ENCODE results near the gene KCNAB1.

Gene KCNAB1

GRCh38 chr3:156548902-156549301 lies 428.5 kb downstream of the KCNAB1 start:
- no peaks in the 10 kb centered on the region for H3F3A ChIP-seq (ENCODE audit: low read depth)
- no peak overlapping the region for H3K9ac ChIP-seq (ENCODE audit: low read depth, low read length, poor library complexity, severe bottlenecking)
- H3K36me3 ChIP-seq (ENCODE audit: insufficient read depth, low read length) = peaks cover 47% of the 10 kb centered on the region
- no peaks in the 10 kb centered on the region for H3K27me3 ChIP-seq (ENCODE audit: insufficient read depth, low read length, poor library complexity, severe bottlenecking)
- H3K4me2 ChIP-seq (ENCODE audit: low read depth, low read length, poor library complexity, severe bottlenecking) = peak overlapping the region; percentile 93
- no peak overlapping the region for H2AFZ ChIP-seq (ENCODE audit: low read length)
- no peaks in the 10 kb centered on the region for H3K9me2 ChIP-seq (replicated peaks; ENCODE audit: low read depth, low read length)
- H3K4me1 ChIP-seq (ENCODE audit: insufficient read depth, low read length, poor library complexity, severe bottlenecking) = peaks cover 71% of the 10 kb centered on the region
- H4K20me1 ChIP-seq (ENCODE audit: insufficient read depth, low read length, poor library complexity, severe bottlenecking) = peaks cover 70% of the 10 kb centered on the region
- peak overlapping the region; percentile 28 for H3K4me3 ChIP-seq (ENCODE audit: low read length, poor library complexity, severe bottlenecking)
- peaks cover 100% of the 10 kb centered on the region for H3K79me2 ChIP-seq (ENCODE audit: insufficient read depth, low read length)
- TF ChIP-seq EZH2phosphoT487 (IDR thresholded peaks at IDR 0.05; ENCODE audit: borderline replicate concordance) (no peak), CTCF (conservative IDR thresholded peaks at IDR 0.05; ENCODE audit: low read length) (no peak)
- no peaks in the 10 kb centered on the region for H3K9me3 ChIP-seq (ENCODE audit: insufficient read depth, low read depth, low read length)

GRCh38 chr3:156551261-156551660 lies 430.9 kb downstream of the KCNAB1 start:
- H3K9me2 ChIP-seq (replicated peaks; ENCODE audit: low read depth, low read length) = no peaks in the 10 kb centered on the region
- H3K27me3 ChIP-seq (ENCODE audit: insufficient read depth, low read length, poor library complexity, severe bottlenecking) = no peaks in the 10 kb centered on the region
- H3K9ac ChIP-seq (ENCODE audit: low read depth, low read length, poor library complexity, severe bottlenecking) = peak overlapping the region; percentile 40
- H2AFZ ChIP-seq (ENCODE audit: low read length) = no peak overlapping the region
- H3K9me3 ChIP-seq (ENCODE audit: insufficient read depth, low read depth, low read length) = no peaks in the 10 kb centered on the region
- H3K4me1 ChIP-seq (ENCODE audit: insufficient read depth, low read length, poor library complexity, severe bottlenecking) = peaks cover 74% of the 10 kb centered on the region
- H3K4me2 ChIP-seq (ENCODE audit: low read depth, low read length, poor library complexity, severe bottlenecking) = peak overlapping the region; percentile 93
- peaks cover 87% of the 10 kb centered on the region for H3K79me2 ChIP-seq (ENCODE audit: insufficient read depth, low read length)
- TF ChIP-seq EZH2phosphoT487 (IDR thresholded peaks at IDR 0.05; ENCODE audit: borderline replicate concordance) = no peak
- no peak for TF ChIP-seq CTCF (conservative IDR thresholded peaks at IDR 0.05; ENCODE audit: low read length)
- peaks cover 28% of the 10 kb centered on the region for H3K36me3 ChIP-seq (ENCODE audit: insufficient read depth, low read length)
- peaks cover 64% of the 10 kb centered on the region for H4K20me1 ChIP-seq (ENCODE audit: insufficient read depth, low read length, poor library complexity, severe bottlenecking)
- no peaks in the 10 kb centered on the region for H3F3A ChIP-seq (ENCODE audit: low read depth)
- H3K4me3 ChIP-seq (ENCODE audit: low read length, poor library complexity, severe bottlenecking) = peak overlapping the region; percentile 94

GRCh38 chr3:156551746-156552145 lies 431.4 kb downstream of the KCNAB1 start:
- no peak for TF ChIP-seq CTCF (conservative IDR thresholded peaks at IDR 0.05; ENCODE audit: low read length)
- no peak for TF ChIP-seq EZH2phosphoT487 (IDR thresholded peaks at IDR 0.05; ENCODE audit: borderline replicate concordance)
- H3K4me2 ChIP-seq (ENCODE audit: low read depth, low read length, poor library complexity, severe bottlenecking) = peak overlapping the region; percentile 93

More at GRCh38 chr3:156551746-156552145, 431.4 kb downstream of the KCNAB1 start:
- peaks cover 23% of the 10 kb centered on the region for H3K36me3 ChIP-seq (ENCODE audit: insufficient read depth, low read length)
- H4K20me1 ChIP-seq (ENCODE audit: insufficient read depth, low read length, poor library complexity, severe bottlenecking) = peaks cover 60% of the 10 kb centered on the region
- H3F3A ChIP-seq (ENCODE audit: low read depth) = no peaks in the 10 kb centered on the region
- H3K27me3 ChIP-seq (ENCODE audit: insufficient read depth, low read length, poor library complexity, severe bottlenecking) = no peaks in the 10 kb centered on the region
- H3K9me2 ChIP-seq (replicated peaks; ENCODE audit: low read depth, low read length) = no peaks in the 10 kb centered on the region
- peak overlapping the region; percentile 94 for H3K4me3 ChIP-seq (ENCODE audit: low read length, poor library complexity, severe bottlenecking)
- no peak overlapping the region for H2AFZ ChIP-seq (ENCODE audit: low read length)
- H3K79me2 ChIP-seq (ENCODE audit: insufficient read depth, low read length) = peaks cover 82% of the 10 kb centered on the region
- H3K4me1 ChIP-seq (ENCODE audit: insufficient read depth, low read length, poor library complexity, severe bottlenecking) = peaks cover 74% of the 10 kb centered on the region
- no peaks in the 10 kb centered on the region for H3K9me3 ChIP-seq (ENCODE audit: insufficient read depth, low read depth, low read length)
- peak overlapping the region; percentile 87 for H3K9ac ChIP-seq (ENCODE audit: low read depth, low read length, poor library complexity, severe bottlenecking)

Data from Loucy (cell line).